VCaP (cell line): Measurements from ENCODE around the gene GLIS1.
A peak's percentile ranks its signal among the peaks of the same experiment; 100 is the strongest.

Experiments
- H3K27ac ChIP-seq: fragments of 450-650 bp; 2 replicates; pipeline ENCODE4 v1.5.1; 2017
- TF ChIP-seq, protein P1 (sequence below): fragments of 450-650 bp; conservative IDR thresholded peaks from 2 replicates; pipeline ENCODE4 v1.5.1; 2017; ENCODE audit warnings: mild to moderate bottlenecking, moderate library complexity

The GLIS1 gene

DNA sequence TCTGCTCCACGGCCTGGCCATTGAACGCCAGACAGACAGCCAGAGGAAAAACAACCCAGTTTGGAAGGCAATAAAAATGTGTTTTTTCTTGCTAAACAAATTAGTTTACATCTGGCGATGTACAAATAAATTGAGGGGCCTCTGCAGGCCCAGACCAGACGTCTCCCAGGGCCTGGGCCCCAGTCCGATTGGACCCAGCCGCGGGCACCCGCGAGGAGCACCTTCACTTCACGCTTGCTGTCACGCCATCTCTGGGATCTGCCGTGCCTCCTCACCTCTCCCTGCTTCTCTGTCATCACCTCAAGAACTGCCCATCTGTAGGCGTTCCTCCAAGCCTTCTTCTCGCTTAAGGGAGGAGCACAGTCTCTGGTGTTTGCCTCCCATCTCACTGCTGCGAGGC is 61.5 kb downstream of the GLIS1 start:
- H3K27ac ChIP-seq, result no peak overlapping the region
- TF ChIP-seq, protein P1, sequence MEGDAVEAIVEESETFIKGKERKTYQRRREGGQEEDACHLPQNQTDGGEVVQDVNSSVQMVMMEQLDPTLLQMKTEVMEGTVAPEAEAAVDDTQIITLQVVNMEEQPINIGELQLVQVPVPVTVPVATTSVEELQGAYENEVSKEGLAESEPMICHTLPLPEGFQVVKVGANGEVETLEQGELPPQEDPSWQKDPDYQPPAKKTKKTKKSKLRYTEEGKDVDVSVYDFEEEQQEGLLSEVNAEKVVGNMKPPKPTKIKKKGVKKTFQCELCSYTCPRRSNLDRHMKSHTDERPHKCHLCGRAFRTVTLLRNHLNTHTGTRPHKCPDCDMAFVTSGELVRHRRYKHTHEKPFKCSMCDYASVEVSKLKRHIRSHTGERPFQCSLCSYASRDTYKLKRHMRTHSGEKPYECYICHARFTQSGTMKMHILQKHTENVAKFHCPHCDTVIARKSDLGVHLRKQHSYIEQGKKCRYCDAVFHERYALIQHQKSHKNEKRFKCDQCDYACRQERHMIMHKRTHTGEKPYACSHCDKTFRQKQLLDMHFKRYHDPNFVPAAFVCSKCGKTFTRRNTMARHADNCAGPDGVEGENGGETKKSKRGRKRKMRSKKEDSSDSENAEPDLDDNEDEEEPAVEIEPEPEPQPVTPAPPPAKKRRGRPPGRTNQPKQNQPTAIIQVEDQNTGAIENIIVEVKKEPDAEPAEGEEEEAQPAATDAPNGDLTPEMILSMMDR, result no peak

DNA sequence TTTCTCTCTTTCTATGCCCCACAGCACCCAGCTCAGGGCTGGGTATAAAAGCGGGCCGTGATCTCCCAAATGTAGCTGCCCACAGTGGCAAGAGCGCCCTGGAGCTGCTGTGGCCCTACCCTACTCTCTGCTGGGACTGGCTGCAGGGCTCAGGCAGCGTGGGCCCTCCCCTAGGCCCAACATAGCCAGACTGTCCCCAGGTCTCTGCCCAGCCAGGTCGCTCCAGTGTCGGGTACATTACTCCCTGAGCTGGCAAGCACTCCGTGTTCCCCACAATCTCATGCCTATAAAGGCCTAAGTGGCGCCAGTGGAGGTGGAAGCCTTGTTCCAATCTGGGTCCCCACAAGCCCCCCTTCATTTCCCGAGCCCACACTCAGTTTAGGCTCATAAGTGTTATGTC is 66.2 kb downstream of the GLIS1 start:
- H3K27ac ChIP-seq, result no peak overlapping the region
- TF ChIP-seq, protein P1, result no peak

DNA sequence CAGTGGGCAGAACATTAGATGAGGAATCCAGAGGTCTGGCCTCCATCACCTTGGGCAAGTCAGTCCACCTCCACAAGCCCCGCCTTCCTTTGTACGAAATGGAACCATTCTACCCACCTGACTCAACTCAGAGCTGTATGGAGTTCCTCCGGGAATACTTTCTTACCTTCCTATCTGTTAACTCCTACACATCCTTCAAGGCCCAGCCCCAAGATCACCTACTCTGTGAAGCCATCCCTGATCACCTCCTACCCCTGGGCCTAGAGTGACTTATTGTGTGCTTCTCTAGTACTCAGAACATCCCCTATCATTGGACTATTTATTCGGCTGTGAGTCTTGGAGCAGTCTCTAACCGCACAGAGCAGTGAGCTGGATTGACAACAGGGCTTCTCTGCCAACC is 66.7 kb downstream of the GLIS1 start:
- TF ChIP-seq, protein P1, result no peak
- H3K27ac ChIP-seq, result no peak overlapping the region

DNA sequence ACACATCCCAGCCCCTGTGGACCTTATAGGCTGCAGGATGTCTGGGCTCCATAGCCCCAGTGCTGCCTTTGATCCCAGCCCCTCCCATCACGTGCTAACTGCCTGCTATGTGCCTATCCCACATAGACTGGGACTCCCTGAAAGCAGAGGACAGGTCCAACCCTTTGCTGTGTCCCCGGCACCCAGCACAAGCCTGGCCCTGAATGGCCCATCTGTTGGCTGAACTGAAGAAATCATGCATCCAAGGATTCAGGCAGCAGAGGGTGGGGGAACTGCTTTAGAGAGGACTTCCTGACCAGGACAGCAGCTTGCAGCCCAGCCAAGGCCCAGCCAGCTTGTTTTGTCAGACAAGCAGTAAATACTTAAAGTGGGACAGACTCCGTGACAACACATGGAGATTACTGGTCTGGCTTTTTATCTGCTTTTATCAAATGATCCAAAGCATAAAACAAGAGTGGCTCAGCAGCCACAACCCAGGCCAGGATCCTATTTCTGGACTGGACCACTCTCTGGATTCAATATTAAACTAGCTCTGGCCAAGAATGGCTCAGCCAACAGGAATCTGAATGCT is 69.3 kb downstream of the GLIS1 start:
- no peak overlapping the region for H3K27ac ChIP-seq
- TF ChIP-seq, protein P1, result no peak

DNA sequence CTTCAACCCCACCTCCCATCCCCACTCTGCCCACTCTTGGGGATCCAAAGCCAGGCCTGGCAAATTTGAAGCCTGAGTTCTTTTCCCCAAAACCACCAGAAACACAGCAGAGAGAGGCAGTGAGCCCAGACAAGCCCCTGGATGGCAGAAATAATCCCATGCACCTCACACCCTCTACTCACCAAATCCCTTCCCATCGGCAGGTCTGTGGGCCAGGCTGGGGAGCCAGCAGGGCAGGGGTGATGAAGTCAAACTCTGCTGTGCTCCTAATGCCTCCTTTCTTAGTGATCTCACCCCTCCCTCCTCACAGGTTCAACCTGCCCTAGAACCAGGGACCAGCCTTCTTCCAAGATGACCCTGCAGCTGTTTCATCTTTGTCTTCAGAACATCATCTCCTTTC is 72.4 kb downstream of the GLIS1 start:
- no peak overlapping the region for H3K27ac ChIP-seq
- TF ChIP-seq, protein P1, result no peak

DNA sequence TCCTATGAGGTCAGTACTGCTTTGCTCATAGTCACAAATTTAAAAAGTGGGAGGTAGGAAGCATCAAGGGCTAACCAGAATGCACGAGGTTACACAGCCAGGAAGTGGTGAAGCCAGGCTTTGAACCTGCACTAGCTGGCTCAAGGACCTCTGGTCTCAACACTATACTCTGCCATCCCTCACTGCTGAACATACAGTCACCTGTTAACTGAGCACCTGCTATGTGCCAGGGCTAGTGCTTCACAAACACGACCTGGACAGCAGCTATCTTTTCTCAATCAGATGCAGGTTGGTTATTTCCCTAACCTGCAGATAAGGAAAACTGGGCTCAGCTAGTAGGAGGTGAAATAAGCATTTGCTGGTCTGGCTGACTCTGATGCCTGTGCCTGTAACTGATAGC is 73.0 kb downstream of the GLIS1 start:
- H3K27ac ChIP-seq, result no peak overlapping the region
- TF ChIP-seq, protein P1, result no peak

DNA sequence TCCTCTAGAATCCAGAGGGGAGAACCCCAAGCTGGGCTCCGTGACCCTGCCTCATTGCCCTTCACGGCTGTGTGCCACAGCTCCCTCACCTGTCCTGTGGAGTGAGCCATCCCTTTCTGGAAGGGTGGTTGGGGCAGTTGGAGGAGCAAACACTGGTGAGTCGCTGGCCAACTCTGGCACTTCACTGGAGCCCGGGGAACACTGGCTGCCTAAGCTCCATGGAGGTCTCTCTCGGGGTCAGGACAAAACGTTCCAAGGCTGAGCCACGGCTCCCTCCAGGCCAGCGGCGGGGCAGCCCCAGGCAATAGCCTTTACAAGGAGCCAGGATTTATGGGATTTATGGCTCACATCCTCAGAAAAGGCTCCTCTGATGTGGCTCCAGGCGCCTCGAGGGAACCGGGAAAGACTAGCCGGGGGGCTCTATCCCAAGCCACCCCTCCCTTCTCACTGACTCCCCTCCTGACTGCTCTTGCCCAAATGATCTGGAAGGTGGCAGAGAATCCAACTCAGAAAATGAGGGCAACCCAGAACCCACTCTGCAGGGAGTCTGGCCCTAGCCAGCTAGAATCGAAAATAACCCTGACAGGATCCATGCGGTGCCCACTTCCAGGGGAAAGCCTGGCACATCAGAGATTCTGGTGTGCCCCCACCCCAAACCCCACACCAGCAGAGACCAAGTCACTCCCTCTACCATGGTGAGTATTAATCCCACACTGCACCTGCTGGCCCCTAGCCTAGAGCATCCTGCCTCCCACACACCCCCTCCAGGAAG is 75.2 kb downstream of the GLIS1 start:
- TF ChIP-seq, protein P1, result no peak
- H3K27ac ChIP-seq, result peak overlapping the region; percentile 16; the same call in 1 of the 2 replicates
